Keratinocyte (primary cell): ENCODE results near the gene MFSD1. TPM values are rescaled to one million over a fixed set of nuclear protein-coding genes. Genes with fewer than 3 reads are reported as not detected.

Experiments
- DNase-seq: peaks from one replicate; pipeline ENCODE4 v3.0.0-alpha.2; 2011; ENCODE audit warnings: low read depth, missing footprints, low spot score
- FAIRE-seq: peaks from 2 replicates; lab custom pipeline; 2011; peaks lifted over from hg19 to GRCh38; lab: Jason Lieb, UNC
- H2AFZ ChIP-seq: 2 replicates; pipeline ENCODE4 v1.6.0; 2012; ENCODE audit warnings: low read length, control low read depth, inconsistent platforms; ENCODE audit not compliant: control insufficient read depth
- H3K27ac ChIP-seq: 2 replicates; pipeline ENCODE4 v1.5.1; 2011; ENCODE audit warnings: low read length; ENCODE audit not compliant: control insufficient read depth, insufficient read depth
- H3K27me3 ChIP-seq: 3 replicates; pipeline ENCODE4 v1.6.0; 2011; ENCODE audit warnings: low read length; ENCODE audit not compliant: control insufficient read depth, insufficient read depth; ENCODE audit errors: extremely low read depth
- H3K36me3 ChIP-seq, 2 experiments: 2 replicates in 1 of 2; 3 replicates in 1 of 2; pipeline ENCODE4 v1.5.1; 2011; ENCODE audit warnings: low read length in 2 of 2, mild to moderate bottlenecking in 1 of 2; ENCODE audit not compliant: control insufficient read depth in 2 of 2, insufficient read depth in 2 of 2; ENCODE audit errors: extremely low read depth in 1 of 2
- H3K4me1 ChIP-seq: 3 replicates; pipeline ENCODE4 v1.5.1; 2011; ENCODE audit warnings: low read length; ENCODE audit not compliant: control insufficient read depth, insufficient read depth; ENCODE audit errors: extremely low read depth
- H3K4me2 ChIP-seq: 3 replicates; pipeline ENCODE4 v1.6.0; 2011; ENCODE audit warnings: low read depth, low read length; ENCODE audit not compliant: control insufficient read depth, insufficient read depth; ENCODE audit errors: extremely low read depth
- H3K4me3 ChIP-seq, 3 experiments: fragments of 200-600 bp in 1 of 3; sonication (generic) in 1 of 3; 2 replicates in 2 of 3; 3 replicates in 1 of 3; pipeline ENCODE4 v1.5.1; 2011 to 2016; ENCODE audit warnings: low read length in 3 of 3, mild to moderate bottlenecking in 3 of 3, control low read depth in 2 of 3, inconsistent platforms in 1 of 3, low read depth in 1 of 3, mixed read lengths in 1 of 3, mixed run types in 1 of 3, moderate library complexity in 1 of 3; ENCODE audit not compliant: control insufficient read depth in 2 of 3, insufficient read depth in 2 of 3; ENCODE audit errors: extremely low read depth in 1 of 3
- H3K79me2 ChIP-seq: 2 replicates; pipeline ENCODE4 v1.6.0; 2012; ENCODE audit warnings: low read length; ENCODE audit not compliant: control insufficient read depth, insufficient read depth
- H3K9ac ChIP-seq: 3 replicates; pipeline ENCODE4 v1.6.0; 2011; ENCODE audit warnings: low read length; ENCODE audit not compliant: control insufficient read depth, insufficient read depth; ENCODE audit errors: extremely low read depth
- H3K9me1 ChIP-seq: 3 replicates; pipeline ENCODE4 v1.6.0; 2011; ENCODE audit warnings: low read length; ENCODE audit not compliant: control insufficient read depth, insufficient read depth; ENCODE audit errors: extremely low read depth
- H3K9me3 ChIP-seq: 2 replicates; pipeline ENCODE4 v1.5.1; 2012; ENCODE audit warnings: low read depth, low read length; ENCODE audit not compliant: control insufficient read depth
- H4K20me1 ChIP-seq: 3 replicates; pipeline ENCODE4 v1.6.0; 2011; ENCODE audit warnings: low read length; ENCODE audit not compliant: control insufficient read depth, insufficient read depth; ENCODE audit errors: extremely low read depth
- EZH2 ChIP-seq: IDR thresholded peaks from one replicate; pipeline ENCODE4 v1.6.1; 2012; ENCODE audit warnings: inconsistent platforms, mild to moderate bottlenecking, low read length, moderate library complexity
- dilution Hi-C: fragments of 300-500 bp; cut with MboI; formaldehyde crosslinking; loops from one replicate; pipeline ENCODE4 v1.7.0; 2020; ENCODE audit warnings: low sequenced_read_pairs; ENCODE audit not compliant: extremely low pct_ligation_motif_present
- polyA plus RNA-seq, 5 experiments: library from polyadenylated mRNA; depleted of rRNA in 3 of 5; stranded (reverse) in 3 of 5; stranded (forward) in 1 of 5; unstranded in 1 of 5; fragments of >200 nt; gene quantifications; 1 replicate in 1 of 5; 2 replicates in 3 of 5; 3 replicates in 1 of 5; pipeline versions ENCODE4 v1.2.1 to v1.2.3, GENCODE V29; 2011 to 2012; ENCODE audit warnings: missing spikeins in 2 of 5, low read depth in 1 of 5, low replicate concordance in 1 of 5
- TF ChIP-seq, protein P1 (sequence below), 3 experiments: IDR thresholded peaks in 1 of 3; conservative IDR thresholded peaks in 1 of 3; optimal IDR thresholded peaks in 1 of 3; 2 replicates in 2 of 3; 3 replicates in 1 of 3; pipeline versions ENCODE3 to v1.5.1; 2011; ENCODE audit warnings: low read length in 3 of 3, mild to moderate bottlenecking in 3 of 3, moderate library complexity in 2 of 3, control low read depth in 1 of 3, inconsistent platforms in 1 of 3; ENCODE audit not compliant: insufficient read depth in 2 of 3; ENCODE audit errors: extremely low read depth in 1 of 3

Gene MFSD1
- polyA plus RNA-seq, 1 donor (not counting 4 experiments of a cell fraction or from before 2014, with no cell fraction given) = 49.8 TPM

DNA sequence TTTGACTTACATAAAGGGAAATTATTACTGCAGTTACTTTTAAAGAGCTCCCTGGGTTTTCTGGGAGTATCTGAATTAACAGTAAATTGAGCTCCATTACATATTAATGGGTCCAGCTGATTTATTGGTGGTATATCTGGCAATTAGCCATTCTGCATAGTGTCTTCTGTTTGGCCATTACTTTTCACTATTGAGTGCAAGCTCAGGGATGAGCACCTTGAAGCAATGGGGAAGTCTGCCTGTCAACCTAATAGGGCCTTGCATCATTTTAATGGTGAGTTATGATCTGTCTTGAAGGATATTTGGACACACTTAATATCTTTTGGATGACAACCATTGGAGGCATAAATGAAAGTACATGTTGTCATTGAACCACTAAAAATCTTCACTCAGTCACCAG lies 73.8 kb downstream of the MFSD1 start:
- FAIRE-seq (no peak), DNase-seq (no peak)
- Histone ChIP-seq H2AFZ (no peak overlapping the region), H3K4me2 (no peak overlapping the region), H3K9ac (no peak overlapping the region), H3K9me3 (no peaks in the 10 kb centered on the region), H3K9me1 (no peaks in the 10 kb centered on the region), H3K4me1 (no peaks in the 10 kb centered on the region), H3K4me3 (no peak overlapping the region), H3K36me3 (no peaks in the 10 kb centered on the region), H3K79me2 (no peaks in the 10 kb centered on the region), H4K20me1 (no peaks in the 10 kb centered on the region), H3K27me3 (no peaks in the 10 kb centered on the region), H3K27ac (no peak overlapping the region)
- dilution Hi-C loops = no loop called here
- no peak for TF ChIP-seq EZH2
- TF ChIP-seq, protein P1, sequence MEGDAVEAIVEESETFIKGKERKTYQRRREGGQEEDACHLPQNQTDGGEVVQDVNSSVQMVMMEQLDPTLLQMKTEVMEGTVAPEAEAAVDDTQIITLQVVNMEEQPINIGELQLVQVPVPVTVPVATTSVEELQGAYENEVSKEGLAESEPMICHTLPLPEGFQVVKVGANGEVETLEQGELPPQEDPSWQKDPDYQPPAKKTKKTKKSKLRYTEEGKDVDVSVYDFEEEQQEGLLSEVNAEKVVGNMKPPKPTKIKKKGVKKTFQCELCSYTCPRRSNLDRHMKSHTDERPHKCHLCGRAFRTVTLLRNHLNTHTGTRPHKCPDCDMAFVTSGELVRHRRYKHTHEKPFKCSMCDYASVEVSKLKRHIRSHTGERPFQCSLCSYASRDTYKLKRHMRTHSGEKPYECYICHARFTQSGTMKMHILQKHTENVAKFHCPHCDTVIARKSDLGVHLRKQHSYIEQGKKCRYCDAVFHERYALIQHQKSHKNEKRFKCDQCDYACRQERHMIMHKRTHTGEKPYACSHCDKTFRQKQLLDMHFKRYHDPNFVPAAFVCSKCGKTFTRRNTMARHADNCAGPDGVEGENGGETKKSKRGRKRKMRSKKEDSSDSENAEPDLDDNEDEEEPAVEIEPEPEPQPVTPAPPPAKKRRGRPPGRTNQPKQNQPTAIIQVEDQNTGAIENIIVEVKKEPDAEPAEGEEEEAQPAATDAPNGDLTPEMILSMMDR (optimal IDR thresholded peaks at IDR 0.05 in 1 of 3, IDR thresholded peaks at IDR 0.05 in 1 of 3, conservative IDR thresholded peaks at IDR 0.05 in 1 of 3; ENCODE audit: extremely low read depth in 1 of 3, insufficient read depth in 2 of 3, low read length in 3 of 3) = no peak

Other genes starting within 250 kb of the MFSD1 start
- 7.0 to 11.8 TPM (median 8.6 TPM) in 3 replicates for gene MLF1, start 230.9 kb upstream of the MFSD1 start, polyA plus RNA-seq
- gene GFM1, start 157.5 kb upstream of the MFSD1 start, polyA plus RNA-seq = 23.4 to 35.9 TPM (median 28.6 TPM) in 3 replicates
- gene LXN, start 129.4 kb upstream of the MFSD1 start, polyA plus RNA-seq = 4.8 to 8.4 TPM (median 6.8 TPM) in 3 replicates
- gene RARRES1, start 69.6 kb upstream of the MFSD1 start, polyA plus RNA-seq = not detected in 3 replicates